Adrenal gland (tissue), 12 donors: Measurements from ENCODE around the gene CLEC16A. TPM values are rescaled to one million over a fixed set of nuclear protein-coding genes. Genes with fewer than 3 reads are reported as not detected.

Source experiments
- DNase-seq, 7 donors: peaks; one replicate each; pipeline ENCODE4 v3.0.0-alpha.2; 2019 to 2020
- H3K27ac ChIP-seq, 5 donors: fragments of 200-600 bp; sonication (generic) in 4 of 5; 1 replicate in 3 of 5; 2 replicates in 2 of 5; pipeline versions ENCODE4 v1.5.1 to v1.8.0; 2016 to 2020; ENCODE audit warnings: mild to moderate bottlenecking in 1 of 5
- H3K27me3 ChIP-seq: fragments of 200-600 bp; 2 replicates; pipeline ENCODE4 v1.8.0; 2021
- H3K36me3 ChIP-seq, 2 donors: fragments of 200-600 bp; replicated peaks in 1 of 2; 1 replicate in 1 of 2; 2 replicates in 1 of 2; pipeline versions ENCODE4 v1.5.1 to v1.8.0; 2018 to 2022
- H3K4me1 ChIP-seq, 2 donors: fragments of 200-600 bp; replicated peaks in 1 of 2; 1 replicate in 1 of 2; 2 replicates in 1 of 2; pipeline versions ENCODE4 v1.5.1 to v1.8.0; 2018 to 2021
- H3K4me3 ChIP-seq, 4 donors: fragments of 200-600 bp; sonication (generic) in 3 of 4; one replicate each; pipeline ENCODE4 v1.5.1; 2016 to 2018
- H3K9me3 ChIP-seq, 3 donors: fragments of 200-600 bp; sonication (generic) in 1 of 3; replicated peaks in 1 of 3; 1 replicate in 2 of 3; 2 replicates in 1 of 3; pipeline versions ENCODE4 v1.5.1 to v1.8.0; 2016 to 2021
- POLR2A ChIP-seq, 2 donors: fragments of 450-650 bp; IDR thresholded peaks; one replicate each; pipeline ENCODE4 v1.6.1; 2017; ENCODE audit warnings: antibody characterized with exemption in 2 of 2, mild to moderate bottlenecking in 2 of 2, moderate library complexity in 1 of 2
- WGBS, 4 donors: extraction: QIAGEN DNeasy Blood & Tissue Kit in 2 of 4; methylation state at CpG; one replicate each; pipeline versions ENCODE4 v1.1.5 to v1.1.7; 2013 to 2017; 5-methylcytosine and 5-hydroxymethylcytosine counted together
- intact Hi-C, 2 donors: fragments of 100-400 bp; cut with DNase I; formaldehyde crosslinking; loops; one replicate each; pipeline versions ENCODE4 v1.14.1 to v1.15.0; 2022 to 2023
- polyA plus RNA-seq, 3 donors: library from polyadenylated mRNA; stranded (reverse); fragments of 200-250 nt in 2 of 3; fragments of 350-450 nt in 1 of 3; fragmentation: Illumina TruSeq in 1 of 3; extraction: RNeasy Lipid Tissue Mini Kit (QIAGEN cat#74804) in 1 of 3; gene quantifications; one replicate each; pipeline ENCODE4 v1.2.3, GENCODE V29; 2013 to 2014
- total RNA-seq, 9 donors: library from RNA; depleted of rRNA in 4 of 9; stranded (reverse); fragments of >200 nt in 4 of 9; fragments of 120-200 nt in 1 of 9; fragmentation: NEBNext Ultra II Directional in 1 of 9; extraction: Animal tissue kit (Norgen Biotek cat#: 25700) in 1 of 9; gene quantifications; one replicate each; pipeline versions ENCODE4 v1.1.0 to v1.2.4, GENCODE V29; 2013 to 2023
- TF ChIP-seq, protein P1 (sequence below), 6 experiments: fragments of 450-650 bp in 4 of 6; fragments of 200-600 bp in 2 of 6; sonication (generic) in 1 of 6; IDR thresholded peaks; 1 replicate in 5 of 6; 2 replicates in 1 of 6; pipeline versions ENCODE4 v1.5.1 to v1.8.0; 2016 to 2021; ENCODE audit warnings: antibody characterized with exemption in 6 of 6, mild to moderate bottlenecking in 2 of 6, moderate library complexity in 1 of 6
- donor health status: healthy with polysubstance abuse.
- donor health status: Bipolar disorder and iron deficiency.
- donor health status: DM: yes; HTN: yes; CAD: no.
- donor health status: DM: no; HTN: no; CAD: no.
- donor health status: DM: no; HTN: no; CAD: no.
- donor health status: DM: yes; HTN: yes; CAD: no.

The CLEC16A gene
- total and polyA plus RNA-seq, 12 donors, result 14.0 to 37.2 (median 27.6) TPM

- Histone ChIP-seq H3K4me3 (no peak overlapping the region), H3K27me3 (no peaks in the 10 kb centered on the region), H3K36me3 (no peaks in the 10 kb centered on the region), H3K9me3 (no peaks in the 10 kb centered on the region), H3K27ac (no peak overlapping the region), H3K4me1 (peaks cover 5 to 21% of the 10 kb centered on the region in 2 donors)
- intact Hi-C loops, result no loop called here
- no peak for DNase-seq
- WGBS, 4 donors, result 90 to 92% (median 91%) methylated on average over 12 of the region's 12 CpGs
- TF ChIP-seq POLR2A (IDR thresholded peaks at IDR 0.05), result no peak
- TF ChIP-seq, protein P1, sequence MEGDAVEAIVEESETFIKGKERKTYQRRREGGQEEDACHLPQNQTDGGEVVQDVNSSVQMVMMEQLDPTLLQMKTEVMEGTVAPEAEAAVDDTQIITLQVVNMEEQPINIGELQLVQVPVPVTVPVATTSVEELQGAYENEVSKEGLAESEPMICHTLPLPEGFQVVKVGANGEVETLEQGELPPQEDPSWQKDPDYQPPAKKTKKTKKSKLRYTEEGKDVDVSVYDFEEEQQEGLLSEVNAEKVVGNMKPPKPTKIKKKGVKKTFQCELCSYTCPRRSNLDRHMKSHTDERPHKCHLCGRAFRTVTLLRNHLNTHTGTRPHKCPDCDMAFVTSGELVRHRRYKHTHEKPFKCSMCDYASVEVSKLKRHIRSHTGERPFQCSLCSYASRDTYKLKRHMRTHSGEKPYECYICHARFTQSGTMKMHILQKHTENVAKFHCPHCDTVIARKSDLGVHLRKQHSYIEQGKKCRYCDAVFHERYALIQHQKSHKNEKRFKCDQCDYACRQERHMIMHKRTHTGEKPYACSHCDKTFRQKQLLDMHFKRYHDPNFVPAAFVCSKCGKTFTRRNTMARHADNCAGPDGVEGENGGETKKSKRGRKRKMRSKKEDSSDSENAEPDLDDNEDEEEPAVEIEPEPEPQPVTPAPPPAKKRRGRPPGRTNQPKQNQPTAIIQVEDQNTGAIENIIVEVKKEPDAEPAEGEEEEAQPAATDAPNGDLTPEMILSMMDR (IDR thresholded peaks at IDR 0.05), result no peak
These were observed 207.7 kb downstream of the CLEC16A start for GRCh38 chr16:11151885-11152629.

DNA sequence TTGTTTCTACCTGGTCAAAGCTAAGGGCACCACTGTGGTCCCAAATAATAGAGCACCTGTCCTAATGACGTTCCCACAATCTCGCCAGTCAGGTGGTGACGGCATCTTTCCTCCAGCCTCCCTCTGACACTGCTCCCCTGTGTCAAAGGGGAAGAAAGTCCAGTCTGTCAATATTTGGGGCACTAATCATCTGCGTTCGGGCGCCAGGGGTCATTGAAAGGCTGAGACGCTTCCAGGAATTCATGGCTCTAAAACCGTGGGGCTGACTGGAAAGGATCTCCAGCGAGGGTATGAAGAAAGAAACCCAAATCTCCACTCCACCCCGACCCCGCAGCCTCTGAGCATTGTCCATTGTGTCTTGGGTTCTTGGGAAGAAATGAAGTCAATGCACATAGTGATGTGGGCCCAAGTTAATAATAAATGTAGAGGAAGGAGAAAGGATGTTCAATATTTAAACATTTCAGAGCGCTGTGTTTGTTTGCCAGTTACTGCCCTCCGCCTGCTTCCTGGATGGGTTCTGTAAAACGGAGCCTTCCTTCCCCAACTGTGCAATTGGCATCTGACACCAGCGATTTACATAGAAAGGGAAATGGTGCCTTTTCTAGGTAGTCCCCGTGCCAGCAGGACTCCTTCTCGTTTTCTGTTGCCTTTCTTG, 208.4 kb downstream of the CLEC16A start:
- intact Hi-C loops, result no loop called here

GRCh38 chr16:11155284-11155806, 211.0 kb downstream of the CLEC16A start:
- peaks cover 5 to 16% of the 10 kb centered on the region in 2 donors for H3K4me1 ChIP-seq
- no peak overlapping the region for H3K27ac ChIP-seq
- H3K27me3 ChIP-seq, result no peaks in the 10 kb centered on the region
- DNase-seq, result peak in 4 of 7 donors; percentile 59 to 68 (median 62)
- WGBS, 4 donors, result 66 to 78% (median 73%) methylated on average over 12 to 13 of the region's 13 CpGs
- intact Hi-C loops, result no loop called here
- no peak overlapping the region for H3K4me3 ChIP-seq
- no peaks in the 10 kb centered on the region for H3K36me3 ChIP-seq
- no peaks in the 10 kb centered on the region for H3K9me3 ChIP-seq
- TF ChIP-seq, protein P1 (IDR thresholded peaks at IDR 0.05), result no peak
- no peak for TF ChIP-seq POLR2A (IDR thresholded peaks at IDR 0.05)

More for the DNA sequence above, 208.4 kb downstream of the CLEC16A start:
- Histone ChIP-seq H3K9me3 (no peaks in the 10 kb centered on the region), H3K4me1 (peaks cover 5 to 21% of the 10 kb centered on the region in 2 donors), H3K27me3 (no peaks in the 10 kb centered on the region), H3K36me3 (no peaks in the 10 kb centered on the region), H3K4me3 (no peak overlapping the region), H3K27ac (no peak overlapping the region)
- 74 to 88% (median 80%) methylated on average over 17 of the region's 17 CpGs for WGBS, 4 donors
- TF ChIP-seq, protein P1 (IDR thresholded peaks at IDR 0.05), result no peak
- no peak for TF ChIP-seq POLR2A (IDR thresholded peaks at IDR 0.05)
- DNase-seq, result no peak

- H3K4me1 ChIP-seq, result peaks cover 5 to 18% of the 10 kb centered on the region in 2 donors
- H3K27ac ChIP-seq, result peak overlapping the region in 2 of 5 donors; percentile 6 to 44
- no peak overlapping the region for H3K4me3 ChIP-seq
- H3K36me3 ChIP-seq, result no peaks in the 10 kb centered on the region
- TF ChIP-seq, protein P1 (IDR thresholded peaks at IDR 0.05), result no peak
- no peak for TF ChIP-seq POLR2A (IDR thresholded peaks at IDR 0.05)
- 46 to 59% (median 53%) methylated on average over 3 to 9 of the region's 9 CpGs for WGBS, 4 donors
- no peaks in the 10 kb centered on the region for H3K9me3 ChIP-seq
- intact Hi-C loops, result no loop called here
- peak in 2 of 7 donors; percentile 29 to 32 for DNase-seq
- no peaks in the 10 kb centered on the region for H3K27me3 ChIP-seq
These were observed 212.0 kb downstream of the CLEC16A start for GRCh38 chr16:11156401-11156800.
